ENCODE results near the gene CLIC3. TPM values are rescaled to one million over a fixed set of nuclear protein-coding genes. Genes with fewer than 3 reads are reported as not detected.

Gene CLIC3
- total RNA-seq, 4 donors from 2014 or later: 94.8 to 442 (median 200) TPM

DNA sequence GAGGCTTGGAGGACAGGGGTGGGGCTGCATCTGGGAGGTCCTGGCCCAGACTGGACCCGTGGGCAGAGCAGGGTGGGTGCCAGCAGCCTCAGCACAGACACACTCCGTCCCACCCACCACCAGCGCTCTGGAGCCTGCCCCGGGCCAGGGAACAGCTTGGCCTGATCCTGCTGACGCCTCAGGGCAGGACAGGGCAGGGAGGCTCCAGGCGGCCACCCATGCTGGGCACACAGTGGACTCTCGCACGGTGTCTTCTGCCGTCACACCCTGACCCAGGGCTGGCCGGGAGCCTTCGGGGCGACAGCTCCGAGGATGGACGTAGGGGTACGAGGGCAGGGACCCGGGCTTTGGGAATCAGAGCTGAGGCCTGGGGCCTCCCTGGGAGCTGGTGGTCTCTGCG, 27.2 kb downstream of the CLIC3 start:
- intact Hi-C loops (cut with DNase I): no loop called here
- Histone ChIP-seq H3K9me3 (no peaks in the 10 kb centered on the region), H3K36me3 (no peaks in the 10 kb centered on the region), H3K27ac (no peak overlapping the region), H3K27me3 (peaks cover 0 to 24% (median 0%) of the 10 kb centered on the region in 4 donors), H3K4me1 (peaks cover 11 to 26% (median 11%) of the 10 kb centered on the region in 3 donors), H3K4me3 (no peak overlapping the region)
- WGBS, 2 donors: no CpG with 5 or more reads among the region's 17 CpGs
- no peak for DNase-seq
- TF ChIP-seq, protein P1, sequence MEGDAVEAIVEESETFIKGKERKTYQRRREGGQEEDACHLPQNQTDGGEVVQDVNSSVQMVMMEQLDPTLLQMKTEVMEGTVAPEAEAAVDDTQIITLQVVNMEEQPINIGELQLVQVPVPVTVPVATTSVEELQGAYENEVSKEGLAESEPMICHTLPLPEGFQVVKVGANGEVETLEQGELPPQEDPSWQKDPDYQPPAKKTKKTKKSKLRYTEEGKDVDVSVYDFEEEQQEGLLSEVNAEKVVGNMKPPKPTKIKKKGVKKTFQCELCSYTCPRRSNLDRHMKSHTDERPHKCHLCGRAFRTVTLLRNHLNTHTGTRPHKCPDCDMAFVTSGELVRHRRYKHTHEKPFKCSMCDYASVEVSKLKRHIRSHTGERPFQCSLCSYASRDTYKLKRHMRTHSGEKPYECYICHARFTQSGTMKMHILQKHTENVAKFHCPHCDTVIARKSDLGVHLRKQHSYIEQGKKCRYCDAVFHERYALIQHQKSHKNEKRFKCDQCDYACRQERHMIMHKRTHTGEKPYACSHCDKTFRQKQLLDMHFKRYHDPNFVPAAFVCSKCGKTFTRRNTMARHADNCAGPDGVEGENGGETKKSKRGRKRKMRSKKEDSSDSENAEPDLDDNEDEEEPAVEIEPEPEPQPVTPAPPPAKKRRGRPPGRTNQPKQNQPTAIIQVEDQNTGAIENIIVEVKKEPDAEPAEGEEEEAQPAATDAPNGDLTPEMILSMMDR (IDR thresholded peaks at IDR 0.05): no peak
- TF ChIP-seq POLR2A (IDR thresholded peaks at IDR 0.05): no peak

DNA sequence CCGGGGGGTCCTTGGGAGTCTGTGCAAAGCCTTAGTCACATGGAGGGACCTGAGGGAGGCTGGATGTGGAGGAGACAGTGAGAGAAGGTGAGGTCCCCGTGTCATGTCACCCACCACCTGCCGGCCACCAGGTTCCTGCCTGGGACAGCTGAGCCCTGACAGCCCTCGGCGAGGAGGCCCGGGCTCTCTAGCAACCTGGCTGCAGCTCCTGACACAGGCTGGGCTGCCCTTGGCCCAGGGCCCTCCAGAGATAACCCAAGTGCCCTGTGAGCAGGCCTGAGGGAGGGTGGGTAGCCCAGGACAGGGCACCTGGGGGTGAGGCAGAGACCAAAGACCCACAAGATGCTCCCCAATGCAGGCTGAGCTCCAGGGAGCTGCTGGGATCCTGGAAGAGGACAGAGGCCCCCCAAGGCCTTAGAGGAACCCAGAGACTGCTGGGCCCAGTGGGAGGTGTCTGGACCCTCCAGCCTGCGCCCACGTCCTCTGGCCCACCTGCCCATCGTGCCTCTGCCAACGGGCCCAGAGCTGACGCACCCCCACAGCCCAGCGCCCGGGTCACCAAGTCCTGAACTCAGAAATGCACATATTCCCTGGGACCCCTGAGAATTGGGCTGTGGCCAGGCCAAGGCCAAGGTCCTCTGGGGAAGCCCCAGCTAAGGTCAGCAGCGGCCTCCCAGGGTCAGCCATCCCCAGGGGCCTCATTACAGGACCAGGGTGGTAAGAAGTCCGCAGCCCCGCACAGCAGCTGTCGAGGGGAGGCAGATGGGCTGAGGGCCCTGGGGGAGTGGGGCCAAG, 27.8 kb downstream of the CLIC3 start:
- no peak for TF ChIP-seq POLR2A (IDR thresholded peaks at IDR 0.05)
- TF ChIP-seq, protein P1 (IDR thresholded peaks at IDR 0.05): no peak
- Histone ChIP-seq H3K9me3 (no peaks in the 10 kb centered on the region), H3K4me3 (no peak overlapping the region), H3K4me1 (peaks cover 13 to 28% (median 15%) of the 10 kb centered on the region in 3 donors), H3K27me3 (peaks cover 0 to 24% (median 0%) of the 10 kb centered on the region in 4 donors), H3K27ac (no peak overlapping the region), H3K36me3 (no peaks in the 10 kb centered on the region)
- intact Hi-C loops (cut with DNase I): no loop called here
- 67 to 87% methylated on average over 3 to 6 of the region's 17 CpGs for WGBS, 2 donors
- no peak for DNase-seq

DNA sequence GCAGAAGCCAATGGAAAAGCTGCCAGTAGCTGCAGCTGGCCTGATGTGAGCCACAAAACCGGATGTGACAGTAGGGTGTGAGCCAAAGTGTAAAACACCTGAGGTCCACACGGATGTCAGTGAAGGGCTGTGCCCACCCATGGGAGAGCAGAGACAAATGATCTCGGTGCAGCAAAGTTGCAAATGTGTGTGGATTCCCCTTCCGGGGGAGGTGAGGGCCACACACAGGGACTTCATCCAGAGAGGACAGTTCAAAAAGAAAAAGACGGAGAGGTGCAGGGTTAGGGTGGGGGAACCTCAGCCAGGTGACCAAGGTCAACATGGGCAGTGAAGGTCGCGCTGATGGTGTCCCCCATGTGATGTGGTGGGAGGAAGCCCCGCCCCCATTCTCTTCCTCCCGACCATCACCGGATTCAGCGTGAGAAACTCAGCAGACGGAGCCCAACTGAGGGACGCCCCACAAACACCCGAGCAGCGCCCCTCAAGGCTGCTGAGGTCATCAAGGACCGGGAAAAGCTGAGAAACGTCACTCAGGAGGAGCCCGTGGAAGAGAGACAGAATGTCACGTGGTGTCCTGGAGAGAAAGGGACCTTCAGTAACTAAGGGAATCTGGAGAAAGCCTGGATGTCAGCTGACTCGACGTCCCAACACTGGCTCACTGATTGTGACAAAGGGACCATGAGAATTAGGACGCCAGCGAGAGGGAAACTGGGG, 30.4 kb downstream of the CLIC3 start:
- peak overlapping the region in 1 of 4 donors; percentile 28 for H3K4me3 ChIP-seq

DNA sequence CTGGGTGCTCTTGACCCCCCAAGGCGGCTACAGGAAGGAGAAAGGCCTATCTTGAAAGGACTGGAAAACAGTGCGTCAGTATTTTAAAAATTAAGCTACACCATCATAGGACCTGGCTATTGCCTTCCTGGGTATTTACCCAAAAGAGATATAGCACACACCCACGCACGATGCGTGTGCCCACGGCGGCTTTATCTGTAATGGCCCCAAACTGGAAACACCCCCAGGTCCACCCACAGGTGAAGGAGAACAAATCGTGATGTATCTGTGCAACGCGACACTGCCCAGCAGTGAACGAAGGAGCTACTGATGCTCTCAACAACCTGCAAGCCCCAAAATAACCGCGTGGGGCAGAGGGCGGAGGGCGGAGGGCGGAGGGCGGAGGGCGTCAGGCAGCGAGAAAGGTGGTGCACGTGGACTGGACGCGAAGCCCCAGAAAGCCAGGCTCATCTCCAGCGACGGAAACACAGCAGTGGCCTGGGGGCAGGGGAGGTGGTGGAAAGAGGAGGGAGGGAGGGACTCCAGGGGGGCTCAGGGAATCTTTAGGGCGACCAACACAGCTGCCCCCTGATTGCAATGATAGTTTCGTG, 31.4 kb downstream of the CLIC3 start:
- H3K36me3 ChIP-seq: no peaks in the 10 kb centered on the region
- peaks cover 23 to 47% (median 23%) of the 10 kb centered on the region in 3 donors for H3K4me1 ChIP-seq
- H3K9me3 ChIP-seq: no peaks in the 10 kb centered on the region
- no peak overlapping the region for H3K27ac ChIP-seq
- DNase-seq: no peak
- 82 to 84% methylated on average over 24 of the region's 26 CpGs for WGBS, 2 donors
- no peak for TF ChIP-seq POLR2A (IDR thresholded peaks at IDR 0.05)
- no peak overlapping the region for H3K4me3 ChIP-seq
- intact Hi-C loops (cut with DNase I): no loop called here
- peaks cover 0 to 18% (median 0%) of the 10 kb centered on the region in 4 donors for H3K27me3 ChIP-seq

More for the DNA sequence above, 30.4 kb downstream of the CLIC3 start:
- intact Hi-C loops (cut with DNase I): no loop called here
- Histone ChIP-seq H3K36me3 (no peaks in the 10 kb centered on the region), H3K27ac (no peak overlapping the region), H3K27me3 (peaks cover 0 to 24% (median 0%) of the 10 kb centered on the region in 4 donors), H3K9me3 (no peaks in the 10 kb centered on the region), H3K4me1 (peaks cover 21 to 44% (median 21%) of the 10 kb centered on the region in 3 donors)
- no peak for TF ChIP-seq POLR2A (IDR thresholded peaks at IDR 0.05)
- TF ChIP-seq, protein P1 (IDR thresholded peaks at IDR 0.05): no peak
- DNase-seq: no peak
- 22 to 27% methylated on average over 18 to 20 of the region's 23 CpGs for WGBS, 2 donors

DNA sequence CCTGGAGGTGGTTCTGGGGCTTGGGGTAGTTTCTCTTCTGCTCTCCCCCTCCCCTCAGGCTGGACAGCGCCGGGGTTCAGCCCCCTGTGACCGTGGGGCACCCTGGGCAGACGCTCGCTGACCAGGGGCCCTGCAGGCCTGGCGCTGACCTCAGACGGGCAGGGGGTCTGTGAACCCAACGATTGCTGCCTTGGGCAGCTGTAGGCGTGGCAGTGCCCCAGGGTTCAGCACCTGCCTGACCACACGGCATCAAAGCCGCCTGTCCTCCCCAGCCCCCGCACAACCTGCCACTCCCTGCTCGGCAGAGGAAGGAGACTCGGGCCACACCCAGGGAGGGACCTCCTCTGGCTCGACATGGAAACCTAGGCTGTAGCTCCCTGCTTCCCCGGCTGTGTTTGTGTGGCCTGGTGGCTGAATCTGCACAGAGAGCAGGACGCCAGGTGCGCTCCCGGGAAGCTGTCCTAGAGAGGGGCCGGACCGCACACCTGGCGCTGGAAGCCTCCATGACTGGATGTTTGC, 32.1 kb downstream of the CLIC3 start:
- H3K9me3 ChIP-seq: no peaks in the 10 kb centered on the region
- TF ChIP-seq, protein P1 (IDR thresholded peaks at IDR 0.05): no peak
- no peak for TF ChIP-seq POLR2A (IDR thresholded peaks at IDR 0.05)
- H3K27me3 ChIP-seq: peaks cover 0 to 13% (median 0%) of the 10 kb centered on the region in 4 donors
- no peak overlapping the region for H3K27ac ChIP-seq
- DNase-seq: no peak
- H3K4me1 ChIP-seq: peaks cover 23 to 47% (median 23%) of the 10 kb centered on the region in 3 donors
- H3K4me3 ChIP-seq: no peak overlapping the region
- intact Hi-C loops (cut with DNase I): no loop called here
- 59% methylated on average over 7 of the region's 22 CpGs; no CpG with 5 or more reads in 1 of the 2 donors for WGBS, 2 donors
- no peaks in the 10 kb centered on the region for H3K36me3 ChIP-seq

Measured in esophagus squamous epithelium (tissue), 5 donors.